HG02642 (cell line): ENCODE measurements around the gene FMO3.

Experiments
- ATAC-seq: cut with Tn5 transposase; IDR thresholded peaks from one replicate; pipeline ENCODE4 v1.9.1; 2021; ENCODE audit warnings: mild to moderate bottlenecking; ENCODE audit not compliant: unreplicated experiment, poor library complexity

The FMO3 gene

GRCh38 chr1:171115280-171115897, 24.7 kb downstream of the FMO3 start:
- no peak for ATAC-seq

- ATAC-seq = no peak
These were observed 26.0 kb downstream of the FMO3 start for GRCh38 chr1:171116676-171117075.

DNA sequence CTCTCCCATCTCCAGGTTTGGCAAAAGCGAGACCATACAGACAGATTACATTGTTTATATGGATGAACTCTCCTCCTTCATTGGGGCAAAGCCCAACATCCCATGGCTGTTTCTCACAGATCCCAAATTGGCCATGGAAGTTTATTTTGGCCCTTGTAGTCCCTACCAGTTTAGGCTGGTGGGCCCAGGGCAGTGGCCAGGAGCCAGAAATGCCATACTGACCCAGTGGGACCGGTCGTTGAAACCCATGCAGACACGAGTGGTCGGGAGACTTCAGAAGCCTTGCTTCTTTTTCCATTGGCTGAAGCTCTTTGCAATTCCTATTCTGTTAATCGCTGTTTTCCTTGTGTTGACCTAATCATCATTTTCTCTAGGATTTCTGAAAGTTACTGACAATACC, 26.4 kb downstream of the FMO3 start:
- no peak for ATAC-seq

- ATAC-seq = no peak
These were observed 28.9 kb downstream of the FMO3 start for GRCh38 chr1:171119648-171120047.

DNA sequence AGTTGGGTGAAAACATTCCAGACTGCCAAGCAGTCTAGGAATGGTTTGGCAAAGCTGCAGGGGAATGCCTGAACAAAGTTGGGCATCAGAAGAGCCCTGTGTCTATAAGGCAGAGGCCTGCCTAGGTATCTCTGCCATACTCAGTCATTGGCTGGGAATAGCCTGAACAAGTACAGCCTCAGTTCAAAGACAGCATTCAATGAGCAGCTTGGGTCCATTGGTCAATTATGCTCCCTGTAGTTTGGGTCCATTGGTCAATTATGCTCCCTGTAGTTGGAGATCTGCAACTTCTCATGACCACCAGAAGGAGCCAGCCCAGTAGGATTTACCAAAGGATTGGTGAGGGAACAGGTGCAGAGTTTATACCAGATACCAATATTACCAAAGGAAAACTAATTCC, 31.6 kb downstream of the FMO3 start:
- no peak for ATAC-seq

DNA sequence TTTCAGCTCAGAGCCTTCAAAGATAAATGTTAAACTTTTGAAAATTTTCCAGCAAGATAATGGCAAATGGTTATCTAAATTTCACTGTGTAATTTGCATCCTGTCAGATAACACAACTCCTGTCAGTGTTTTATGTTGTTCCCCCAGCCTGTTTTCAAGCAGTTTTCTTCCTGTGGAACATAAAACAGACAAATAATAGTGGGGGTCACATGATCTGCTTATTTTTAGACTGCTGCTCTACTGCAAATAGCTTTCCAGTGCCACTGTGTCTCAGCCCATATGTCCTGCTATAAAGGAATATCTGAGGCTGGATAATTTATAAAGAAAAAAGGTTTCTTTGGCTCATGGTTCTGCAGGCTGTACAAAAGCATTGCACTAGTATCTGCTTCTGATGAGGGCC, 32.2 kb downstream of the FMO3 start:
- no peak for ATAC-seq

GRCh38 chr1:171126504-171126903, 35.8 kb downstream of the FMO3 start:
- ATAC-seq = no peak

DNA sequence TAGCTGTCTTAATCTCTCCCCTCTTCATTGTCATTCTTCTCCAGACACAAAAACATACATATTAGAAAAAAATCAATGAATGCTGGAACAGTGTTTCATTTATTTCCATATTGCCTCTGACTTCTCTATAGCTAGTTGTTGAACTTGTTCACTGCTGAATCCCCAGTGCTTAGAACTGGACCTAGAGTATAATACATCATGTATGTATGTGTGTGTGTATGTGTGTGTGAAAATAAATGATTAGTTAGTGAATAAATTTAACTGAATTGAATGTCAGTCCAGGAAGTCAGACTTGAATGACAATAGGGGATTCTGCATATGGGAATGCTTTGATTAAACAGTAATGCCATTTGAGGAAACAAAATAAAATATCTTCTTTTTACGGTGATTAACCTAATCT, 36.4 kb downstream of the FMO3 start:
- ATAC-seq = no peak

DNA sequence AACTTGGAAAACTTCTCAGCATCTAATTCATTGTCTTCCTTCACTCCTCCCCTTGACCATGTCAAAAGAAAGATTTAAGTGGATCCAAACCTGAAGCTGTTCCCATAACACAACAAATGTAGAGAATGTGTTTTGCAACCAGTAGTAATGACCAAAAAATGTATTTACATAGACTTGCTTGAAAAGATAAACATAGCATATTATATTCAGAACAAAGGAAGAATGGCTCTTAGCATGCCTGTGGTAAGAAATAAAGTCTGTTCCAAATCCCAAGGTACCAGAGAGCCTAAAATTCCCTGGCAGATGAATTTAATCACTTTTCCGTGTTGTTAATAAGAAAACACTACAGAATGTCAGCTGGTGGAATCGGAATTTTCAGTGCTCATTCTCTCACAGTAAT, 36.8 kb downstream of the FMO3 start:
- no peak for ATAC-seq

DNA sequence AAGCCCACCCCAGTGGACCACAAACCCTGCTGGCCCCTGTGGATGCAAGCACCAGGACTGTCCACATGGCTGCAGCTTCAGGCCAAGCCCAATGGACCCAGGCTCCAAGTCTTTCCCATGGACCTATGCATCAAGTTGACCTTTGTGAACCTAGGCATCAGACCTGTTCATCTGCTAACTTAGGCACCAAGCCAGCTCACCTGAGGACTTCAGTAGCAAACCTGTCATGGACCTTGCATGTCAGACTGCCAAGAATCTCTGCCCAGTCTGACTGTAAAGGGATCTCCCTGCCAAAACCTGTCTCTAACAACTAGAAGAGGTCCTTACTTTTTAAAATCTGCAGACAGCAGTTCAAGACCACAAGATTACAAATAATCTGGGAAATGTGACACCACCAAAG, 37.8 kb downstream of the FMO3 start:
- ATAC-seq = no peak

- ATAC-seq = no peak
These were observed 43.7 kb downstream of the FMO3 start for GRCh38 chr1:171134204-171134923.

GRCh38 chr1:171137580-171137979, 46.9 kb downstream of the FMO3 start:
- ATAC-seq = no peak

DNA sequence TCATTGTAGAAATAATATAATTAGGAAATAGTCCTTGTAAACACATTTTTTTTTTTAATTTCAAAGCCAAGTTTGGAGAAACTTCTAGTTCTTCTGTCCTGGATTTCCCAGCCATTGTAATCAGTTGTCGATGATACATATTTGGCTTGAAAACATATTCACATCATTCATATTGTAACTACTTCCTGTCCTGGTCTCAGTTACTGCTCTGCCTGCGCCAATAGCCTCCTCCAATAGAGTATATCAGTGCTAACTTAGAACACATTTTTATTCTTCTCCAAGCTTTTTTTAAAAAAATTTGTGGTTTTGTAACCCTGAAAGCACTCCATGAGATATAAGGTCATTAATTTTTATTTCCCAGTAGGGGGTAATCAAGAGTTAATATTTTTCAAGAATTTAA, 48.3 kb downstream of the FMO3 start:
- no peak for ATAC-seq

DNA sequence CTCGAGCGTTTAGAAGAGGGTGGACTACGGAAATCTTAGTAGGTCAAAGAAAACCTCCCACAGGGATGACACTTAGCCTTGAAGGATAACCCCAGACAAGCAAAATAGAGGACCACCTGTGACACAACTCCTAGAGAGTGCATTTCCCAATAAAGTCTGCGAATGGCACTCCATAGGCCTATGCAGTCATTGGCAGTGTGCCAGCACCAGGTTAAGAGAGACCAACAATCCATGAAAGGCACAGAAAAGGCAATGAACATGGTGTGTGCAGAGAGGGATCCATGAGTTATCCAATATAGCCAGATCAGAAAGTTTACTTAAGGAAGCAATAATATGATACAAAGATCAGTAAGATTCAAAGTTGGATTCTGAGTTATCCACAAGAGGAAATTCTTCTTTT, 49.2 kb downstream of the FMO3 start:
- ATAC-seq = no peak

DNA sequence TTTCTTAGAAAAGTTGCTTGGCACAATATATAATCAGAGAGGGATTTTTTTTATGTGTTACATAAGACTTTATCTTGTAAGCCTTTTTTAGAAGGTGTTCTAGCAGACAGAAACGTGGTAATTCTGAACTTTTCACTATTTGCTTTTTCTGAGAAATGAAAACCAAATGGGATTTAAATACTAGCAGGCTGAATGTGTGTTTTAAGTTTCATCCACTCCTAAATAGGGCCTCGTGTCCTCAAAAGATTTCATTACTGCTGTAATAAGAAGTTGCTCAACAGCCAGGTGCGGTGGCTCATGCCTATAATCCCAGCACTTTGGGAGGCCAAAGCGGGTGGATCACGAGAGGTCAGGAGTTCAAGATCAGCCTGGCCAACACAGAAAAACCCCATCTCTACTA, 49.7 kb downstream of the FMO3 start:
- no peak for ATAC-seq

GRCh38 chr1:171140956-171141687, 50.4 kb downstream of the FMO3 start:
- ATAC-seq = no peak

DNA sequence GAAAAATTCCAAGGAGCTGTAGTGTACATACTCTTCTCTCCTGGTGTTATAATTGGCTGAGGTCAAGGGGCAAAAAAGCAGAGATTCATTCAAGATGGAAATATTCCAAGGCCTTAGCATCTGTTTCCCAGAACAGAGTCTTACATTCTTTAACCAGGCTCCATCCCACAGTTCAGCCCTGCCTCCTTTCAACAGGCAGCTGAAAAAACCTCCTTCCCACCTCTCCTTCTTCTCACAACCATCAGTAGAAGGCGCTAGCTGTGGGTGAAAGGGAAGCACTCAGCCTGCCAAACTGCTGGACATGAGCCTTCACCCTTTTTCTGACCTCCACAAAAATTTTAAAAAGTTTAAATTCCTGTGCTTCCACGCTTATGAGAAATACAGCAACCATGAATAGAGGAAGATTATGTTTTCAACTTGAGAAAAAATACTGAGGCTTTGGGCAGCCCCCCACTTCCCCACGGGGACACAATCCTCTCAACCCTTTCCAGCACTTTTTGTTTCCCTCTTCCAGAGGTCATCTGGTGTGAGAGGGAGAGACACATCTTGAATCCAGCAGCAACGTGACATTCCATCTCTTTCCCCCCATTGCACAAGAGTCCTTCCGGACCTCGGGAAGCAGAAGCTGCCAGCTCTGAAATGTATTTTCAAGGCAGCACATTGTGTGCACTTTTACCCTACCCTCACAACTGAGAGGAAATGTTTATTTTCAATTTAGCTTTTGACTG, 51.1 kb downstream of the FMO3 start:
- ATAC-seq = no peak

- ATAC-seq = no peak
These were observed 52.0 kb downstream of the FMO3 start for GRCh38 chr1:171142416-171143385.

- no peak for ATAC-seq
These were observed 59.5 kb downstream of the FMO3 start for GRCh38 chr1:171150156-171150555.

DNA sequence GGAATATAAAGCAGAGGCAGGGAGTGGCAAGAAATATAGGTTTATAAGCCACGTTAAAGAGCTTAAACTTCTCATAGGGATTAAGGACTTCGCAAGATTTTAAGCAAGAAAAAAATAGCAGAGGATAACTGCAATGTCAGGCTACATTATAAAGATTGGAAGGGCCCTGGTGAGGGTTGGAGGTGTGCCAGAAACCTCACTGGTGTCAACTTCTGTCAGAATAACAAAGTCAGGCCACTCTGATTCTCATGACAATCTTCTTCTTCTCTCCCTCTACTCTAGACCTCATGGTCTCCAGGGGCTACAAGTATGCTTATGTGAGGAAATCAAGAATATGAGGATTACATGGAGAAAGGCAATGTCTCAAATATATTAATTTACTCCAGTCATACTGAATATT, 61.8 kb downstream of the FMO3 start:
- no peak for ATAC-seq
